ENCODE measurements around the gene XCL2. TPM values are rescaled to one million over a fixed set of nuclear protein-coding genes. Genes with fewer than 3 reads are reported as not detected.

The XCL2 gene
- total RNA-seq, 1 experiment from 2014 or later, result not detected

DNA sequence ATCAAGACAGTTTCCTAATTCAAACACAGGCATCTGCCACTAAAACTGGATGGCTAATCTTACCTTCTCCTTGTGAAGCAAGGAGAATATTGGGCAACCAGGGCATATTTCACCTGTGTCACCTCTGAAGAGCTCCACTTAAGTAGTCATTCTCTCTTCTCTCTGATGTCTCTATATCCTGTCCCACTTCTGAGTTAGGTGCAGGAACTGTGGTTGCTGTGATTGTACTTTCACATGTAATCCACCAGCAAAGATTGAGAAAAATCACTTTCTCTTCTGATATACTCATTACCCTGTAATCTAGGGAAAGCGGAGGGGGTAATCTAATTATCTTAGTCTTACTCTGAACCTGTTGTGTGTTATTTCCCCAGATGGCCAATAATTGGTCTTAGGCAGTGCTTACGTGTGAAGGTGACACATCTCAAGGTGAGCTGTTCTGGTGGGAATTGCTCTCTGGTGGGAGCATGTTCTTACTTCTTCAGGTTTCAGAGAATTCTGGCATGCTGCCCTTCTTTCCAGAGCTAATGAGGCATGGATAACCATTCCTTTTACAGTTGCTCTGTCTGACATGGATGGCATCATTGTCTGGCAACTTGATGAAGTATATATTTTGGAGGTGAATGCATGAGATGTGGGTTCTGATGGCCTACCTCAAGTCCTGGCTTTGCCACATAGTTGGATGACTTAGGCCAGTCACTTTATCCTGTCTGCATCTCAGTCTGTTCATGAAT lies 12.0 kb downstream of the XCL2 start:
- in situ Hi-C loops (cut with HindIII; ENCODE audit: low pct_unique_long_range_greater_than_20kb, low sequenced_read_pairs), result no loop called here
- DNase-seq (ENCODE audit: low read depth, low spot score), result no peak

DNA sequence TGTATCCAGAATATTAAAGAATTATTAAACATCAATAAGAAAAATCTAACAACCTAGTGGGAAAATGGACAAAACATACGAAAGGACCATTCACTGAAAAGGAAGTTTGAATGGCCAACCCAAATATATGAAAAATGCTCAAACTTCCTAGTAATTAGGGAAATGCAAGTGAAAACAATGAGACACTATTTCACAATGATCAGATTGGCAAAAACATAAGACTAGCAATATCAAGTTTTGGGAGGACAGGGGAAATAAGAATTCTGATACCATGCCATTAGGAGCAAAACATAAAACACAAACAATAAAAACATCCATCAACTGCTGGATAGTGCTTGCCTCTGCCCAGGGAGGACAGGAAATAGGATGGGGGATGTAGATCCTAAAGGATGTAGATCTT lies 14.3 kb downstream of the XCL2 start:
- in situ Hi-C loops (cut with HindIII; ENCODE audit: low pct_unique_long_range_greater_than_20kb, low sequenced_read_pairs), result no loop called here
- DNase-seq (ENCODE audit: low read depth, low spot score), result no peak

DNA sequence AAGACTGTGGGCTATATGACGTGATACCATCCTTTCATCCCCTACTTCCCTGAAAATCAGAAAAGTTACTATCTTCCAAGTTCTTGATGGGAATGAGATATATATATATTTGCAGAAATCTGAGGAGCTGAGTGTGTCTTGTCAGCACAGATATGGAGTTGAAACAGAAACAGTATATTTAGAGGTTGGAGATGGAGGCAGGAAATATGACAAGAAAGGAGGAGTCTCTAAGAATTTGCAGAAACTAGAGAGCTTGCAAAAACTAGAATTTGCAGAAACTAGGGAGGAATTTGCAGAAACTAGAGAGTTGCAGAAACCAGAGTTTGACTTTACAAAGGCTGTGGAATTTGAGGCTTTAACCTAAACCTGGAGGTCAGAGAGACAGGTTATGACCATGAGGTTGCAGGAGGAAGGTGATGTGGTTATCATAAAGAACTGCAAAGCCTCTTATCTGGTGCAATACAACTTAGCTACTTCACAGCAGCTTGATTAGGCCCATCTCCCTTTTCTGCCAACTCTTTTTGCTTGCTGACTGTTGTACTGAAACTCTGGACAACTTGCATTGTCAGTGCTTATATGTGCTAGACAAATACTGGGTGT lies 22.3 kb downstream of the XCL2 start:
- in situ Hi-C loops (cut with HindIII; ENCODE audit: low pct_unique_long_range_greater_than_20kb, low sequenced_read_pairs), result no loop called here
- DNase-seq (ENCODE audit: low read depth, low spot score), result no peak

DNA sequence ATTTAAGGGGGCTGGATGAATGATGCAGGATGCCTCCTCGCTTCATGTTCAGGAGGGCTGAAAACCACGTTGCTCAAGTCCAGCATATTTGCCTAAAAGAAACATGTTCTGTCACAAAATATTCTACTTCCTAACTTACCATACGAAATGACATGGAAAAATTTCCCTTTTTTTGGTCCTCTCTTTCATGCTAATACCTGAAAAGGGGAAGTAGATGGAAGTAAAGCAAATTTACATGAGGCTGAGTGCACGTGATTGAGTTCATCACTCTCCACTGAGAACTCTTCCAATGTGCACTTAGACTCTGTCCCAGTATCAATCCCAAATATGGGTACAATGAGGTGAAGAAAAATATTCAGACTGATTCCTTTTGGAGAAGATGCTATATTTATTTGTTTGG lies 23.0 kb downstream of the XCL2 start:
- in situ Hi-C loops (cut with HindIII; ENCODE audit: low pct_unique_long_range_greater_than_20kb, low sequenced_read_pairs), result no loop called here

DNA sequence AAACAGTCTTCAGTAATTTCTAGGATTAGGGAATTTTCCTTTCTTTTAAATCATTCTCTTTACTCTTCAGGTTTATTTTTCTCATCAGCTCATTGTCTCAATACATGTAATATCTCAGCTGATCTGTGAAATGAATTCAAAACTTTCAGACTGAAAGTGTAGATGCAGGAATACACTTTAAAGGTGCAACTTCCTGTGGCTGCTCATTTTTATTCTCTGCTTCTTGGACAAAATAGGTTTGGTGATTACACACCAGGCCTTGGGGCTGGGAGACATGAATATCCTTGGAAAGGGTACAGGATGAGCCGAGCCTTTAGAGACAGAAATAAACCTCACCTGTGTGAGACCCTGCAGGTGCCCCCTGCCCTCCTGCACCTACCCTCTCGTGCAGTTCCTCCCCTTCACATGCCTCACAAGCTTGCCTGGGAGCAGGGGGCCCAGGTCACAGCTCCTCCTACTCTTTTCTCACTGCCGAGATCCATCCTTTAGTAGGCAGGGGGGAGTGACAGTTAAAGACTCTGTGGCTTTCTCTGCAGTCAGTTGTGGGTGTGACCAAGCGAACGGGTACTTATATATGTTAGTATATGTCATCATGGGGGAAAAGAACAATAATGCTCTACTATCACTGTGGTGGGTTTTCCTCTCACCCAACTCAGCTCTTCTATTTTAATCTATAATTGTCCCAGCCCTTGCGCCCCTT lies 23.6 kb downstream of the XCL2 start:
- in situ Hi-C loops (cut with HindIII; ENCODE audit: low pct_unique_long_range_greater_than_20kb, low sequenced_read_pairs), result no loop called here
- DNase-seq (ENCODE audit: low read depth, low spot score), result no peak

More for the DNA sequence above, 23.0 kb downstream of the XCL2 start:
- no peak for DNase-seq (ENCODE audit: low read depth, low spot score)

DNA sequence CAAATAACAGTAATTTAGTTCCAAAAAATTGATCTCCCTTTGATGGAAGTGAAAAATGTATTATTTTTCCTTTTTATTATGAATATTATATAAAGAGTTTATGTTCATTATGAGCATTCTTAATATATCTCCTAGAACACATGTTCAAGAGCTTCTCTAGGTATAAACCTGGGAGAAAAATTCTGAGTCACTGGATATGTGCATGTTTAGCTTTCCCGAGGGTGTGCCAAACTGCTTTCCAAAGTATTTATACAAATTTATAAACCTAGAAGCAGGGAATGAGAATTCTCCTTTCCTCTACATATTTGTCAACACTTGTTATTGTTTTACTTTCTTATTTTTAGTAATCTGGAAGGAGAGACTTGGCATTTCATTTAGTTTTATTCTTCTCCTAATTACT lies 25.0 kb downstream of the XCL2 start:
- in situ Hi-C loops (cut with HindIII; ENCODE audit: low pct_unique_long_range_greater_than_20kb, low sequenced_read_pairs), result no loop called here
- DNase-seq (ENCODE audit: low read depth, low spot score), result no peak

DNA sequence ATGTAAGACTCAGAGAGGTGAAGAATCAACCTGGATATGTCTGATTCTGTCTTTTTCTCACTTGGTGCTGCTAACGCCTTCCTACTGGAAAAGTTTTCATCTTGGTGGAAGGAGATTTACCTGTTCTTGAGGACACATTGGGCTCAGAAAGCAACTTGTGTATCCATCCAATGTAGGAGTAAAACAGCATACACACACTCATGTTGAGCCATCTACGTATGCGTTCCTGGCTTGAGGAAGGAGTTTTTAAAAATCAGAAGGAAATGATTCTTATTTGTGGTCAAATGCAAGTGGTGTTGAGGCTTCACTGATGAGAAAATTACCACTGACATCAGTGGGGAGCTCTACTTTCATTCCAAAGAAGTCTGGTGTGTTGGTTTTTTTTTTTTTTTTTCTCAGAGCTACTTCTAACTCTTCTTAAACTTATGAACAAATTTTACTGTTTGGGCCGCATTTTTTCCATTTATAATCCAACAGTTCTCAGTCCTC lies 25.6 kb downstream of the XCL2 start:
- in situ Hi-C loops (cut with HindIII; ENCODE audit: low pct_unique_long_range_greater_than_20kb, low sequenced_read_pairs), result no loop called here
- no peak for DNase-seq (ENCODE audit: low read depth, low spot score)

DNA sequence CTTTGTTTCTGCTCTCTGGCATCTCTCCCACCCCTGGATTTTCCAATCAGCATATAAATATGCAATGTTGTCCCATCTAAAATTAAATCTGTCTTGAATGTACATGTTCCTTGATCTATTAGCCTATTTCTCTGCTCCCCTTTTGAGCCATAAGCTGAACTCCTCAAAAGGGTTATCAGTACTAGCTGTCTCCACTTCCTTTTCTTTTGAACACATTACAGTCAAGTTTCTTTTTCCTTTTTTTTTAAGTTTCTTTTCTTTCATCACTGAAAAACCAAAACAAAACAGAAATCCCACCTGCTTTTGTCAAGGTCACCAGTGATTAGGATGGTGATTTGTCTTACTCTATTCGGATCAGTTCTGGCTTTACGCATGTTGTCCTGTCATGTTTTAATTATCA lies 29.3 kb downstream of the XCL2 start:
- in situ Hi-C loops (cut with HindIII; ENCODE audit: low pct_unique_long_range_greater_than_20kb, low sequenced_read_pairs), result no loop called here
- no peak for DNase-seq (ENCODE audit: low read depth, low spot score)

DNA sequence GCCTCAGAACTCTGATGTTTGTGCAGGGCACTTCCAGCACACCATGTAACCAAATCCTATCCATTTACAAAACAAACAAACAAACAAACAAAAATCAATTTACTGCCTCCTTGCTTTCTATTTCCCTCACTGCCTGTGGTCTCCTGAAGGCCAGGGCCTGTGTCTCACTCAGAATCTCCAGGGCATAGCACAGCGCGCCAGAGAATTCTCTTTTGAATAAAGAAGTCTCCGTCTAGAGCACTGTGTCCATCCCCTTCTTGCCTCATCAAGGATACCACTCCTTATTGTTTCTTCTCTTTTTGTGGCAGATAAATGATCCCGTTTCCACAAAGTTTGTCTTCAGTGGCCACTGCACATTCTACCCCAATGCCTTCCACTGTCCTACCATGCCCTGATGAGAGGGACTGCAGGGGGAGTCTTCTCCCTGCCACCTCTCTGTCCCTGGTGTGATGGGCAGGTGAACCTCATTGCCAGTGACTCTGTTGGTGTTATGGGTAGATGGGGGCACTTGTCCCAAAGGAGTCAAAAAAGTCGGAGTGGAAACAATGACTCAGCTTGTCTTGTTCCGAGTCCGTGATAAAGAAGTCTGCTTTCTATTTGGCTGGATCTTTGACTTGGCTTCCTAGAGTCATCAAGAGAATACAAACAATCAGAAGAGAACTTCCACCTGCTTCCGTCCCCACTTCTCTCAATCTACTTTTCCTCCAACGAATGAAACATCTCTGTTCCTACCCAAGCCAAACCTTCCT lies 30.0 kb downstream of the XCL2 start:
- in situ Hi-C loops (cut with HindIII; ENCODE audit: low pct_unique_long_range_greater_than_20kb, low sequenced_read_pairs), result no loop called here
- DNase-seq (ENCODE audit: low read depth, low spot score), result no peak

DNA sequence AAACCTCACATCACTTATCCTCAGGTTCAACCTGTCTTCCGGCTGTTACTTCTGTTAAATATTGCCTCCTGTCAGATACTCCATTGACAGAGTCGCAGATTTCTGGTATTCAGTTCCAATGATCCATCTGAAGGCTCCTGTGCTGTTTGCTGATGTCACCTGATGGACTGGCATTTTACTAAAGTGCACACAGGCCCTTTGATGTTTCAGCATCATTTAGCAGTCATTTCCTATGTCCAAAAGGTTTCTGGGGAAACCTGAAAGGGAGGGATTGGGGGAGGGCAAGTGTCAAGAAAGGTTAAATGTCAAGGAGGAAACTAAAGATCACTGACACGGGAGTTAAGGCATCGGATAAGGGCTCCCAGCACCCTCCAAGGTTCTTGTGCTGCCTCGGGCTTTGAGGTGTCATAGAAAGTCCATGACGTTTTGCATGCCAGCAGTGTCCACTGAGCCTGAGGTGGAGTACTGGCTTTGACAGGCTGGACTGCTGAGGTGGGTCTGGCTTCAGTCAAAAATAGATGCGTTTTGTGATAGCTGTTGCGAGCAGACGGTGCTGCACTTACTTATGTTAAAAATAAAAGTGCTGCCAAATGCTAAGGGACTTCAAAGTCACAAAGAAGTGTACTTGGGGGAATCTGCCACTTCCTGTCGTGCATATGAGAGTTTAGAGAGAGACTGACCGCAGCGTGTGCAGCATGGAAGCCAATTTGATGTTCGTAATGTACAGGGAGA lies 30.8 kb downstream of the XCL2 start:
- in situ Hi-C loops (cut with HindIII; ENCODE audit: low pct_unique_long_range_greater_than_20kb, low sequenced_read_pairs), result no loop called here
- DNase-seq (ENCODE audit: low read depth, low spot score), result no peak

DNA sequence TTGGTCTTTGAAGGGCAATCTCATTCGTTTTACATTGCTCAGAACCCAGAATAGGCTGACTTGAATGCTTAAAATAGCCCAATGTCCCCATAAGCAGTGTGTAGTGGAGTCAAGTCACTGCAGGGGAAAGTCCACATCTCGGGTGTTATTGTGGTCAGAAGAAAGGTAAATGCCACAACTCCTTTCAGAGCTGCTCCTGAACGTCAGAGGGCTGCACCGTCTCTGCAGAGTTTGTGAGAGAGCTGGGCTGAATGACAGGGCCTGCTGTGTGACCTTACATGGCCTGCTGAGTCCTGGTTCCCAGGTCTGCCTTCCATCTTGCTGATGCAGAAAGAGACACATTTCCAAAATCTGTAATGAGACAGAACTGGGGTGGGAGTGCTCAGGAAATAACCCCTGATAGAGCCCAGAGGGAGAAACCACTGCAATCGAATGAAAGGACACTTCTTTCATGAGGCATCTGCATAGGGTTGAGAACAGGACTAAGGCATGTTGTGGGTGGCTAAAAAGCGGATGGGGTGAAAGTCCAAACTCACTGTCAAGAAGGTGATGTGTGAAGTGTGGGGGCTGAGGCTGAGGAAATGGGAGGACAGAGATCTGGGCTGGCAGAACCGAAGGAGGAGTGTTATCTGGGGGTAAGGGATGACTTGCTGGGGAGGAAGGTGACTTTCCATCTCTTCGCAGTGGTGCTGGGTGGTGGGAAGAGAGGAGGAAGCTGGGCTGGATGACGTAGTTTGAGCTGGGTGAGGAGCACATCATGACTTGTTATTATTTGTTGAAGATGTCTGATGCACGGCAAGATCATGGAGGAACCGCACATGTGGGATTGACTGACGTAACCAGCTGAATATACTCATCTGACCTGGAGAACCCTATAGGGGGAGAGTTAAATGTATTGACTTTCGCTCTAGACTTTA lies 33.7 kb downstream of the XCL2 start:
- in situ Hi-C loops (cut with HindIII; ENCODE audit: low pct_unique_long_range_greater_than_20kb, low sequenced_read_pairs), result no loop called here
- no peak for DNase-seq (ENCODE audit: low read depth, low spot score)

DNA sequence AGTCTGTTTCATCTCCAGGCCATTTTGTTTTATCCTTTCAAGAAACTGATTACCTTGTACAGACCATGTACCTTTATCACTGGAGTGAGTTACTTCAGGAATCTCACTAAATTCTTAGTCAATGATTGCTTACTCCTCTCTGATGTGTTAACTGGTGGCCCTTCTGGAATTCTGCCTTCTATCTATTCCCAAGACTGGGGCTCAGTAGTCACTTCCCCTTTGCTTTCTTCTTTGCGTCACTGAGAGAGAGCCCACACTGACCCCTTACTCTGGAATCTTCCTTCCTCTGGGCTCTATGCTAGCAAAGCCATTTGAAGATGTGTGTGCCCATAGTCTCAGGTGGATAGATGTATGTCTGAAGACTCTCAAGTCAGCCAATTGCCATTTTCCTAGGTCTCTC lies 34.6 kb downstream of the XCL2 start:
- no peak for DNase-seq (ENCODE audit: low read depth, low spot score)
- in situ Hi-C loops (cut with HindIII; ENCODE audit: low pct_unique_long_range_greater_than_20kb, low sequenced_read_pairs), result no loop called here

DNA sequence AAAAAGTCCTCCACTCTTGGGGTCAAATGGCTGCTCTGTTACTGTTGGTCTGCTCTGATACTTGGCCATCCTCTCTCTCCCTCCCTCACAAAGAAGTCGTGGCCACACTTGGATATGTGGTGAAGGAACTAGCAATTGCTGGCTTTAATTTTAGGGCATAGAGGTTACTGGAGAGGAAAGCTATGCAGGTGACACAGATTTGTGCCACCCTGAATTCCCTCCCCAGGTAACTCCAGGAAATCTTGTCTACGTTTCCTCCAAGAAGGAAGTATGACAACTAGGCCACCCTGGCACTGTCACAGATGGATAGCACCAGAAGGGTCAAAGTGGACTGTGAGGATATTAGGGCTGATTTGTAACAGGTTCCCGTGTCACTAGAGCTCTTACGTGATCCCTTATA lies 36.0 kb downstream of the XCL2 start:
- no peak for DNase-seq (ENCODE audit: low read depth, low spot score)
- in situ Hi-C loops (cut with HindIII; ENCODE audit: low pct_unique_long_range_greater_than_20kb, low sequenced_read_pairs), result no loop called here

DNA sequence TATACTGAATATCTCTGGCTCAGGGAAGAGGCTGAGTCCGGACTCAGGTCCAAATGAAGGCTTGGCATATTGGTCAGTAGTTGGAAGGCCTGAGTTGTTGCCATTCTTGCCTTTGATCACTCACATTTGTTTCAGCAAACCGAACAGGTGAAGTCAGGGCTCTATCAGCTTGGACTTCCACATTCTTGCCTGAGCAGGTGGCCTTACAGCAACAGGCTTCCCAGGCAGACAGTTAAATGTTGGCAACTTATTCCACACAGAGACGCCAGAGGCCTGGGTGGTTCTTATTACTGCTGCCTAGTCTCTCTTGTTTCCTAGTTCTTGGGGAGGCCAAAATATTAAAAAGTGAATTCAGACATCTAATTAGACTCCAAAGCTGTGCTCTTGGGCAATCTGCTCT lies 36.6 kb downstream of the XCL2 start:
- in situ Hi-C loops (cut with HindIII; ENCODE audit: low pct_unique_long_range_greater_than_20kb, low sequenced_read_pairs), result no loop called here
- no peak for DNase-seq (ENCODE audit: low read depth, low spot score)

DNA sequence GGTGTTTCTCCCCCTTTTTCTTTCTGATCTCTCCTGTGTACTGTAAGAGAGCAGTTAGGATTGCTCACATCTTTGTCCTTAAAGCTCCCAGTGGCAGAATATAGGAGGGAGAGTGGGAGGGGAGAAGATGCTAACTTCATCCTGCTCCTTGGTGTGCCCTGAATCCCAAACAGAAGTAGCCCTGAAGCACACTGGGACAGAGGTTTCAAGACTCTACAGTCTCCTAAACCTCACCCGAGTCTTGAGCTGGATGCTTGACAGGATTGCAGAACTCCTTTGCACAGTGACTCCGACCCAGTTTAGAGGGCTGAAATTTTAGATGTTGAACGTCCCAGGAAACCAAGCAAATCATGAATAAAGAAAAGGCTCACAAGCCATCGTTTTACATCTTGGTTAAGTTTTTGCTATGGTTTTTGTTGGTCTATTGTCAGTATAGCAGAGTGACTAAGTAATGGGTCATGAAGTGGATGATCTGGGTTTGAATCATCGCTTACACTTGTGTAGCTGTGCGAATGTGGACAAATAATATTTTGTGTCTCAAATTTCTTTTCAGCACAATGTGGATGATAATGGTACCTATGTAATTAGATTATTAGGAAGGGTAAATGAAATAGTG lies 37.5 kb downstream of the XCL2 start:
- no peak for DNase-seq (ENCODE audit: low read depth, low spot score)
- in situ Hi-C loops (cut with HindIII; ENCODE audit: low pct_unique_long_range_greater_than_20kb, low sequenced_read_pairs), result no loop called here

DNA sequence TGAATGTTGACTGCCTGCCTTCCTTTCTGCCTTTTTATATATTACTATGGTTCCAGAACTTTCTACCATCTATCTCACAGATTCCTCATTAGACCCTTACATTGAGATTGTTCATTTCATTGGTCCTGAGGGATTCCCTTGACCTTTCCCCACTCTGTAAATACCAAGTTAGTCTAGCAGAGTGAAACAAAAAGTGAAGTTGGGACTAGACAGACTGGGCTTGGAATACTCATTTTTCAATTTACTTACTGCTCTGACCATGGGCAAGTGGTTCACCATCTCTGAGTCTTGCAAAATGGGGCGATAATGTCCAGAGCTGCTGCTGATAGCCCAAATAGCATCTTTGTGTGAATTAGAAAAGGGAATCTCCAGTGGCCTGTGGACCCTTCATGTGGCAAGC lies 38.8 kb downstream of the XCL2 start:
- DNase-seq (ENCODE audit: low read depth, low spot score), result no peak
- in situ Hi-C loops (cut with HindIII; ENCODE audit: low pct_unique_long_range_greater_than_20kb, low sequenced_read_pairs), result no loop called here

All from SK-MEL-5 (cell line).